GM12801 (cell line): Measurements from ENCODE around the gene PPM1M.

Experiments
- CTCF ChIP-seq: IDR thresholded peaks from one replicate; pipeline ENCODE4 v1.5.1; 2011; ENCODE audit warnings: control low read depth; ENCODE audit not compliant: insufficient read length; ENCODE audit errors: extremely low read depth

PPM1M gene

DNA sequence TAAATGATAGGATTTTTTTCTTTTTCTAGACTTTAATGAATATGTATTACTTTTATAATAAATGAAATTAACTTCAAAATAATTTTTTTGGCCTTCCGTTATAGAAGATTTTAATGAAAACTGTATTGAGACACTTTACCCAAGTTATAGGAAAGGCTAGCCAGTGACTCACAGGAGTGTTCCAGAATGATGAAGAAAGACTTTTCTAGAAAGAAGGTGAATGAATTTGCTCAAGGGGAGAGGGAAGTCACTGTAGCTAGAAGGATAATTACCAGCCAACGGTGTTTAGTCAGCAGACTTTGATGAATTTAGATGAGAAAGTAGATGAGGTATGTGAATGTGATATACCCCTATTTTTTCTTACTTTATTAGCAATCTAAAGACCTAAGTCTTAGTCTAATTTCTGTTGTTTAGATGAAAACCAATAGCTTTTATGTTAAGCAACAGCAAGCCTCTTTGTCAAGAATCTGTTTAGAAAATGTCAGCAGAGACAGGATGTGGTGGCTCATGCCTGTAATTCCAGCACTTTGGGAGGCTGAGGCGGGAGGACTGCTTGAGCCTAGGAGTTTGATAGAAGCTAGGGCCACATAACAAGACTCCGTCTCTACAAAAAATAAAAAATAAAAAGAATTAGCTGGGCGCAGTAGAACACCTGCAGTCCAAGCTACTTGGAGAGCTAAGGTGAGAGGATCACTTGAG, 44.4 kb upstream of the PPM1M start:
- no peak for TF ChIP-seq CTCF

GRCh38 chr3:52202384-52203077, 43.0 kb upstream of the PPM1M start:
- TF ChIP-seq CTCF = no peak

- TF ChIP-seq CTCF = no peak
These were observed 41.9 kb upstream of the PPM1M start for GRCh38 chr3:52203701-52204100.

DNA sequence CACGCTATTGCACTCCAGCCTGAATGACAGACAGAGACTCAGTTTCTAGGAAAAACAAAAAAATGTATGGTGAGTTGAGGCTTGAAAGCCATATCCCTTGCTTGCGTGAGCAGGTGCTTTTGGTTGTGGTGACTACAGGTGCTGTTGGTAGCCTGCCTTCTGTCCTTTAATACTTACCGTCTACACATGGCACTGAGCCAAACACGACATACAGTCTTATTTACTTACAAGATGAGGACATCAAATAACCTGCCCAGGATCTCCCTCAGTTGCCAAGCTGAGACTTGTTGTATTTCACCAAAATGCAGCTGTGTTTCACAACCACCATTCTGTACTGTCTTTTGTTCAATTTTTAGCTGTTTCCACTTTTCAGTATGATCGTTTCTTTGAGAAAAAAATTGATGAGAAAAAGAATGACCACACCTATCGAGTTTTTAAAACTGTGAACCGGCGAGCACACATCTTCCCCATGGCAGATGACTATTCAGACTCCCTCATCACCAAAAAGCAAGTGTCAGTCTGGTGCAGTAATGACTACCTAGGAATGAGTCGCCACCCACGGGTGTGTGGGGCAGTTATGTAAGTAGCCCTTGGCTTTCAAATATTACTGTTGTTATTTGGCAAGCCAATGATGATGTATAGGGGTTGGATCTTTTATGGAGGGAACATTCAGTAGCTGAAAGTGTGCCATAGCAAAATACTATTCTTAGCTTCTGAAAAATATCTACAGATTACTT, 41.1 kb upstream of the PPM1M start:
- TF ChIP-seq CTCF = no peak

DNA sequence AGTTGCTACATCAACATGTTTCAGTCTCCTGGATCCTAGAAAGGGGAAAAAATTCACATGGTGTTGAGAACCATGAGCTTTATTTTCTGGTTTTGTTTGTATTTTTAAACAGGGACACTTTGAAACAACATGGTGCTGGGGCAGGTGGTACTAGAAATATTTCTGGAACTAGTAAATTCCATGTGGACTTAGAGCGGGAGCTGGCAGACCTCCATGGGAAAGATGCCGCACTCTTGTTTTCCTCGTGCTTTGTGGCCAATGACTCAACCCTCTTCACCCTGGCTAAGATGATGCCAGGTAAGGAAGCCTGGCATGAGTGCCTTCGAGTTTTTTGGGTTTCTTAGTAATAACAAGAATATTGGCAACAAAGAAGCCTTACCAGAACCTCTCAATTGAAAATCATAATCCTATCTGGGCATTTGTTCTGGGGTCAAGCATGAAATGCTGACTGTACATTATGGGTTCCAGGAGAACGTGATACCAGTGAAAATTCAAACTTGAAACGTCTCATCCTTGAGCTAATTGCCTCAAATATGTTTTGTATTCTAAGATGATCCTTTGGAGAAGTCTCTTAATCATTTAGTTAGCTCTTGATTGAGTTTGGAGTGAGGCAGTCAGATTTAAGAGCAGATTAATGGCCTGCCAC, 39.7 kb upstream of the PPM1M start:
- no peak for TF ChIP-seq CTCF

DNA sequence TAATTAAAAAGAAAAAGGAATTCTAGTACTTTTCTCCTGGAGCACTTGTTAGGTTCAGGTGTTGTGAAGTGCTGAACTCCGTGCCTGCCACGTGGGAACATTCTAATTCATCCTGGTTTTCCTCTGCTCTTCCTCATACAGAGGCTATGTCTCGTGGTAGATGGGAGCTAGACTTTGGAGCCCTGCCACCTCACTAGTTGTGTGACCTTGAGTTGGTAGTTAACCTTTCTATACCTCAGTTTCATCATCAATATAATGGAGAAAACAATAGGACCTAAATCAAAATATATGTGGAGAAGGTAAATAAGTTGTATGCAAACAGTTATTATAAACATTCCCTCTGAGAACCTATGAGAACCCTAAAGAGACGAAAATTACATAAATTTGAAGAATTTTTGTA, 37.0 kb upstream of the PPM1M start:
- no peak for TF ChIP-seq CTCF

GRCh38 chr3:52210037-52210436, 35.5 kb upstream of the PPM1M start:
- no peak for TF ChIP-seq CTCF
